Left forelimb (tissue), 1 donor: ENCODE data around the gene RALGDS.

Source experiments
- DNase-seq: peaks from one replicate; pipeline ENCODE4 v3.0.0-alpha.2; 2018; ENCODE audit warnings: low spot score

The RALGDS gene

GRCh38 chr9:133151041-133151440 is 30.0 kb upstream of the RALGDS start:
- DNase-seq: no peak

GRCh38 chr9:133149130-133150015 is 28.3 kb upstream of the RALGDS start:
- DNase-seq: peak; percentile 89

- no peak for DNase-seq
These were observed 27.4 kb upstream of the RALGDS start for GRCh38 chr9:133148199-133149129.

- peak; percentile 84 for DNase-seq
These were observed 26.6 kb upstream of the RALGDS start for GRCh38 chr9:133147412-133148198.

GRCh38 chr9:133146746-133147411 is 25.8 kb upstream of the RALGDS start:
- no peak for DNase-seq

GRCh38 chr9:133144904-133145851 is 24.1 kb upstream of the RALGDS start:
- no peak for DNase-seq

- peak; percentile 88 for DNase-seq
These were observed 23.3 kb upstream of the RALGDS start for GRCh38 chr9:133144142-133144903.

GRCh38 chr9:133143639-133144141 is 22.6 kb upstream of the RALGDS start:
- DNase-seq: no peak

- no peak for DNase-seq
These were observed 21.9 kb upstream of the RALGDS start for GRCh38 chr9:133142684-133143622.

GRCh38 chr9:133141833-133142595 is 21.0 kb upstream of the RALGDS start:
- no peak for DNase-seq

GRCh38 chr9:133140606-133141005 is 19.6 kb upstream of the RALGDS start:
- DNase-seq: no peak

GRCh38 chr9:133140174-133140505 is 19.1 kb upstream of the RALGDS start:
- DNase-seq: no peak

GRCh38 chr9:133139246-133140173 is 18.5 kb upstream of the RALGDS start:
- DNase-seq: no peak

- no peak for DNase-seq
These were observed 16.6 kb upstream of the RALGDS start for GRCh38 chr9:133137451-133138231.

GRCh38 chr9:133135146-133135745 is 14.2 kb upstream of the RALGDS start:
- no peak for DNase-seq
